GM19043 (cell line): ENCODE measurements around the gene SYDE2.
A peak's percentile ranks its signal among the peaks of the same experiment; 100 is the strongest.
"Not testable (repeated sequence)": the region's sequence is repeated elsewhere in the genome, so short reads cannot be mapped to it uniquely, and the experiment has no call there.

ENCODE experiments used
- ATAC-seq: cut with Tn5 transposase; IDR thresholded peaks from one replicate; pipeline ENCODE4 v1.9.1; 2021; ENCODE audit warnings: low read depth; ENCODE audit not compliant: unreplicated experiment

The SYDE2 gene

GRCh38 chr1:85172684-85173337, 28.0 kb downstream of the SYDE2 start:
- no peak for ATAC-seq

GRCh38 chr1:85171721-85172120, 29.1 kb downstream of the SYDE2 start:
- no peak for ATAC-seq

DNA sequence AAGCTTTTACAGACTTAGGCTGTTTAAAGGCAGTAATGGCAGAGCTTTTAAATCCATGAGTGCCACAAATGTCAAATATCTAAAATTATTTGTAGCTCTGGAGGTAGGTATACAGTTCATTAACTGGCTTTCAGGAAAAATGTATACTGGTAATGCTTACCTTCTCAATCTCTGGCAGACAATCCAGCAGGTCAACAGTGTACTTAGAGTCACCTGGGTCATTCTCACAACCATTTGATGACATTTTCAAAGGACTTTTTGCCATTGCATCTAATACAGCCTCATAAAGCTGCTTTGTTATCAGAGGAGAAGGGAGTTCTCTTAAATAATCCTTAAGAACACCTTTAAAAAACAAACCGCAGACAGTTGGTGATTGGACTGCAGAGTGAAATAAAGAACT, 31.9 kb downstream of the SYDE2 start:
- no peak for ATAC-seq

DNA sequence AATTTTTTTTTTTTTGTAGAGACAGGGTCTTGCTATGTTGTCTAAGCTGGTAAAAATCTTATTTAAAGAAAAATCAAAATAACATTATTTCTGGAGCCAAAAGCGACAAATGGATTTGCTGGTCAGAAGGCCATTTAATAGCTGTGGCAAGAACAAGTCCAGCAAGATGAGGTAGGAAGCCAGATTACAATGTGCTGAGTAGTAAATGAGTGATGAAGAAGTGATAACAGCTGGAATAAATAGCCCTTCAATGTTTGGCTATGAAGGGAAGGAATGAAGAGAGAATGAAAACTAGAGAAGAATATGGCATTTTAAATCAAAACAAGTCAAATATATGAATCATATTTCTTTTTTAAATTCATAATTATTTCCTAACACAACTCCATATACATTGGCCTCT, 34.5 kb downstream of the SYDE2 start:
- ATAC-seq: no peak

DNA sequence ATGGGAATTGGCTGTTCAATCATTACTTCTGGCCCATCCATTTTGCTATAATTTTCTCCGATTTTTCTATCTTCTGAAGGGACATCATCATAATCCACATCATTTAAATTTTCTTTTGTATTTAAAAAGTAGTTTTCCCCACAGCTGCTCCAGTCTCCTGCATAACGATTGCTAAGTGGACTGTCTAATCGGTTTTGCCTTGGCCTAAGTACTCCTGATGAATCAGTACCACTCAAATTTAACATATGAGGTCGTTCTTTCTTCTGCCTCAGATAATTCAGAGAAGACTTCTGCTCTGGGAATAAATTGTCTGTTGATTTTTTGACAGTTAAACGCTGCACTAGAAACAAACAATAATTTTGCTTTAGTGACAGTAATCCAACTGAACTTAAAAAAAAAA, 41.9 kb downstream of the SYDE2 start:
- no peak for ATAC-seq

DNA sequence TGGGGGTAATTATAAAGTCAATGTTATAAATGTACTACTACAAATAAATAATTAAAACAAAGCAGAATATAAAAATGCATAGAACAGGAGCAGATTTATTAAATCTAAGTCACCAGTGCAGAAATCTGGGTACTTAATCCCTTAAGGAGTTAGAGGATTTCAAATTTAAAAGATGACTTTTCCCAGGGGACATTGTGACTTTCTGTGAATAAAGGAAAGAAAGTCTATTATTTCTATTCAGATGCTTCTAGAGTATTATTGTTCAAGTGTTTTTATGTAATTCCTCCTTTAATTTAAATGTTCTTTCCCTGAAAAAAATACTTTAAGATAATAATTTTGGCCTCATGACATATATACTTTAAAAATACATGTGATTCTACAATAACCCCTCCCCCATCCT, 43.4 kb downstream of the SYDE2 start:
- ATAC-seq: no peak

- ATAC-seq: no peak
Observed at GRCh38 chr1:85153149-85153891, 47.5 kb downstream of the SYDE2 start.

- ATAC-seq: no peak
Observed at GRCh38 chr1:85151446-85151845, 49.4 kb downstream of the SYDE2 start.

GRCh38 chr1:85149805-85150204, 51.0 kb downstream of the SYDE2 start:
- ATAC-seq: no peak

DNA sequence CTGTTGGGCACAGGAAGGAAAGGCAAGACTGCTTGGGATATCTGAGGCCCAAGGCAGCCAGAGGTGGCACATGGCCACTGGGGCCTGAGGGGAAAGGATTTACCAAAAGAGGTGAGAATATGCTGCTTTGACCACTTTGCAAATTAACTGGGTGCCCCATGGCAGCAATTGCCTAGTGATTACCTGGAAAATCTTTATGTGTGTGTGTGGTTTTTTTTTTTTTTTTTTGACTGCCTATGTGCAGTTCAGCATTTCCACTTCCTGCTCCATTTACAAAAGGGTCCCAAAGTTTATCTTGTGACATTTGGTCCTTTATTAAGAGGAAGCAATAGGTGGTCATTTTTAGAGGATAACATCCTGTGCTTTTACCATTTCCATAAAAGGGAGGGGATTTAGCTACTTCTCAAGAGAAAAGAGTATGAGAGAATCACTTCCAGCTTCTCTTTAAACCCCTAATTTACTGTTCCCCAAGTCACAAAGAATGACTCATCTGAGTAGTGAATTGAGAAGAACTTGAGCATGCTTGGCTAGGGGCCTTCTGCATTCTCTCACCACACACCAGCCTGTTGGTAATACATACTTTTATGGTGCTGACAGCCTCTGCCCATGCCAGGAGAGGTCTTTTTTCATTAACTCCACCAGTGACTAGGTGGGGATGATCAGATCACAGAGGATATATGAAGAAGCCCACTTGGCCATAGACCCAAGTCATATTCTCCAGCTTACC, 52.1 kb downstream of the SYDE2 start:
- peak; percentile 92 for ATAC-seq

DNA sequence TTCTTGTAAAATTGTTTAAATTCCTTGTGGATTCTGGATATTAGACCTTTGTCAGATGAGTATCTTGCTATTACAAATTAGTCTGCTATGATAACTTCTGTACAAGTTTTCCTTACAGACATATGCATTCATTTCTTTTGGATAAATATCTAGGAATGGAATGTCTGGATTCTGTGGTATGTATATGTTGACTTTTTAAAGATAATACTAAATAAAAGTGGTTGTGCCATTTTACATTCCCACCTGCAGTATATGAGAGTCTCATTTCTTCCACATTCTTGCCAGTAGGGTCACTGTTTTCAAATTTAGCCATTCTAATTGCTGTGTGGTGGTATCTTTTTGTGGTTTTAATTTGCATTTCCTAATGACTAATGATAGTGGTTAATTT, 53.9 kb downstream of the SYDE2 start:
- no peak for ATAC-seq

GRCh38 chr1:85146298-85146971, 54.4 kb downstream of the SYDE2 start:
- not testable (repeated sequence) for ATAC-seq

- no peak for ATAC-seq
Observed at GRCh38 chr1:85144351-85144750, 56.5 kb downstream of the SYDE2 start.

- ATAC-seq: no peak
Observed at GRCh38 chr1:85142753-85143152, 58.1 kb downstream of the SYDE2 start.

DNA sequence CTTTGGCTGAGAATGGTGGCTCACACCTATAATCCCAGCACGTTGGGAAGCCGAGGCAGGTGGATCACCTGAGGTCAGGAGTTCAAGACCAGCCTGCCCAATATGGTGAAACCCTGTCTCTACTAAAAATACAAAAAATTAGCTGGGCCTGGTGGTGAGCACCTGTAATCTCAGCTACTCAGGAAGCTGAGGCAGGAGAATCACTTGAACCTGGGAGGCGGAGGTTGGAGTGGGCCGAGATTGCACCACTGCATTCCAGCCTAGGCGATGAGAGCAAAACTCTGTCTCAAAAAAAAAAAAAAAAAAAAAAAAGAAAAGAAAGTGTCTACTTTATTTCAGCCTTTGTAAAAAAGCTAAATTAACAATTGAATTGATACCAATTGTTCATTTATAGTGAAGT, 62.4 kb downstream of the SYDE2 start:
- ATAC-seq: not testable (repeated sequence)

DNA sequence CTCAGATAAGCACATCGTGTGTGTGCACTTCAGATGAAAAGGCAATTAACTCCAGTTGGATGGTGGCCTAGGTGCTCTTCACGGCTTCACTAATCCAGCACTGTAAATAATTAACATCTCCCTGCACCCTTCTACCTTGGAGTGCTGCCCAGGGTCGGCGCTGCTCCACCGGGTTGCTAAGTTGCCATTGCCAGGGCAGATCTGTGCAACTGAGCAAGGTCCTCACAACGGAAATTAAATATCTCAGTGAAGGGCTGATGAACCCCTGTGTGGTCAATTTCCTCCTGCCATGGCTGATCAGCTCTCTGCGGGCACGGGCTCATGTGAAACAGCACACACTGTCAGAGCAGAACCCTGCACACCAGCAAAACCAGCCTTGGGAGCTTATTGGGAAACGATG, 63.2 kb downstream of the SYDE2 start:
- ATAC-seq: no peak

DNA sequence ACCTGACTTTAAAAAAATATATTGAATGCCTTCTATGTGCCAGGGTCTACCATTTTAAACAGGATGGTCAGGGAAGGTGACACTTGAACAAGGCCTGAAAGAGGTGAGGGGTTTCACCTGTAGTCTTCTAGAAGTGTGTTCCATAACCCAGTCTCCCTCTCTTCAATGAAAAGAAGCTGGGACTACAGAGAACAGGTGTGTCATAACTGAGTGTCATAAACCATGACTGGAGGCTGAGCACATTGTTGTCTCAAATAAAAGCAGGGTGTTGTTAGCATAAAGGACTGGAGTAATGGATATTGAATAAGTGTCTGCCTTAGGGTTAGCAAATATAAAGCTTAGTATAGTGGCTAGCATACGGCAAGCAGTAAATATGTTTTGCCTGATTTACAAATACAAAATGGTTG, 65.4 kb downstream of the SYDE2 start:
- no peak for ATAC-seq

DNA sequence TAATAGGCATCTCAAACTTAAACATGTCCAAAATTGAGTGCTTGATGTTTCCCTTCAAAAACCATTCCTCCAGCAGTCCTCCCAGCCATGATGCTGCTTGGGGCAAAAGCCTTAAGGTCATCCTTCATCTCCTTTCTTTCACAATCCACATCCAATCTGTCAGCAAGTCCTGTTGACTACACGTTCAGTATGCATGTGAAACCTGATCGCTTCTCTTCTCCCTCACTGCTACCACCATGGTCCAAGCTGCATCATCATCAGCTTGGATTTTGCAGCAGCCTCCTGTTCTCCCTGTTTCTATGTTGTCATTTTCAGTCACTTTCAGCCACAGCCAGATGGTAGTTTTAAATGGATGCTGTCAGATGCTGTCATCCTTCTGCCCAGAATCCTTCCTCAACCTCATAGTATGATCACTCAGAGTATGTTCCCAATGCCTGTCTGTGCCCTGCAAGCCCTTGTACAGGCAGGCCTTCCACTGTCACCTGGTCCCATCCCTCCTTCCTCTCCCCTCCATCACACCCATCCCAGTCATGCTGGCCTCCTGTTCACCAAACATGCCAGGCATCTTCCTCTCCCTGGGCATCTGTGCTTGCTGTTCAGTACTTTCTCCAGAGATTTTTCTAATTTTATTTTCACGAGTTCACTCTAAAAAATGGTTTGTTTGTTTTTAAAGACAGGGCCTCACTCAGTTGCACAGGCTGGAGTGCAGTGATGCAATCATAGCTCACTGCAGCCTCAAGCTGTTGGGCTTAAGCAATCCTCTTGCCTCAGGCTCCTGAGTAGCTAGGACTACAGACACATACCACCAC, 66.0 kb downstream of the SYDE2 start:
- no peak for ATAC-seq

- ATAC-seq: no peak
Observed at GRCh38 chr1:85133565-85134159, 67.2 kb downstream of the SYDE2 start.
